A549 (cell line): ENCODE measurements around the gene BSPH1. TPM values are rescaled to one million over a fixed set of nuclear protein-coding genes. Genes with fewer than 3 reads are reported as not detected.

Experiments used
- ATAC-seq, 2 experiments: fragments of 200-7000 bp in 1 of 2; fragments of >200 bp in 1 of 2; cut with Nextera tagmentation in 1 of 2; cut with Tn5 transposase in 1 of 2; 3 replicates each; pipeline versions ENCODE4 v1.8.0 to v1.9.1; 2018 to 2020; ENCODE audit warnings: mild to moderate bottlenecking in 1 of 2, moderate library complexity in 1 of 2
- CTCF ChIA-PET: fragments of 300-600 bp; sonication (Branson Sonifier 250); formaldehyde crosslinking; extraction: SDS; loops from one replicate; lab custom pipeline; 2021; ENCODE audit warnings: antibody characterized with exemption, inconsistent platforms; lab: Yijun Ruan, JAX
- POLR2A ChIA-PET: fragments of 350-600 bp; formaldehyde crosslinking; extraction: SDS; loops from one replicate; lab custom pipeline; 2021; ENCODE audit warnings: antibody characterized with exemption, inconsistent platforms; lab: Yijun Ruan, JAX
- DNase-seq, 2 experiments: peaks; one replicate each; pipeline versions ENCODE4 v3.0.0 to v3.0.0-alpha.2; 2011 to 2016; ENCODE audit warnings: low read depth in 1 of 2, low spot score in 1 of 2
- FAIRE-seq: peaks from 2 replicates; lab custom pipeline; 2011; peaks lifted over from hg19 to GRCh38; lab: Jason Lieb, UNC
- H3K27ac ChIP-seq, 2 experiments: fragments of >200 bp; sonication (Bioruptor Twin); formaldehyde crosslinking; 3 replicates each; pipeline ENCODE4 v1.5.1; 2016 to 2017
- H3K4me1 ChIP-seq: fragments of >200 bp; sonication (Bioruptor Twin); formaldehyde crosslinking; 3 replicates; pipeline ENCODE4 v1.6.1; 2016
- H3K4me2 ChIP-seq: fragments of >200 bp; sonication (Bioruptor Twin); formaldehyde crosslinking; 3 replicates; pipeline ENCODE4 v1.6.1; 2016
- H3K4me3 ChIP-seq: fragments of >200 bp; sonication (Bioruptor Twin); formaldehyde crosslinking; 3 replicates; pipeline ENCODE4 v1.5.1; 2016
- H3K9me3 ChIP-seq: fragments of >200 bp; sonication (Bioruptor Twin); formaldehyde crosslinking; 3 replicates; pipeline ENCODE4 v1.6.1; 2016
- BHLHE40 ChIP-seq: IDR thresholded peaks from 2 replicates; pipeline ENCODE4 v1.6.1; 2012; ENCODE audit warnings: low read depth, low read length, inconsistent platforms
- CBX8 ChIP-seq: fragments of 200-600 bp; sonication (generic); IDR thresholded peaks from 2 replicates; pipeline ENCODE4 v1.6.1; 2016
- CEBPB ChIP-seq, 2 experiments: fragments of >200 bp in 1 of 2; sonication (Bioruptor Twin) in 1 of 2; formaldehyde crosslinking in 1 of 2; IDR thresholded peaks; 2 replicates each; pipeline ENCODE4 v1.6.1; 2012 to 2016
- FOSL2 ChIP-seq, 2 experiments: fragments of 450-650 bp in 1 of 2; fragments of >200 bp in 1 of 2; sonication (Bioruptor Twin) in 1 of 2; formaldehyde crosslinking; IDR thresholded peaks; 2 replicates each; pipeline versions ENCODE4 v1.5.0 to v1.6.1; 2016 to 2020; ENCODE audit warnings: mild to moderate bottlenecking in 1 of 2, moderate library complexity in 1 of 2
- HEYL ChIP-seq: fragments of 250-450 bp; sonication (Bioruptor Pico); IDR thresholded peaks from 2 replicates; pipeline ENCODE4 v1.8.0; 2021; ENCODE audit warnings: mild to moderate bottlenecking, moderate library complexity
- HOXB5 ChIP-seq: fragments of 250-450 bp; sonication (Bioruptor Pico); IDR thresholded peaks from 2 replicates; pipeline ENCODE4 v1.5.0; 2020; ENCODE audit warnings: mild to moderate bottlenecking, moderate library complexity
- KDM5A ChIP-seq: fragments of 200-600 bp; sonication (generic); IDR thresholded peaks from 2 replicates; pipeline ENCODE4 v1.6.1; 2016; ENCODE audit warnings: antibody characterized with exemption, mild to moderate bottlenecking
- NFE2L2 ChIP-seq: fragments of 150-350 bp; conservative IDR thresholded peaks from 2 replicates; pipeline ENCODE4 v1.6.1; 2014; ENCODE audit warnings: low read length
- SMC3 ChIP-seq: fragments of >200 bp; sonication (Bioruptor Twin); formaldehyde crosslinking; IDR thresholded peaks from 3 replicates; pipeline ENCODE4 v1.6.1; 2018; ENCODE audit warnings: inconsistent platforms
- ZFP36 ChIP-seq: fragments of 450-650 bp; IDR thresholded peaks from 2 replicates; pipeline ENCODE4 v1.6.1; 2014; ENCODE audit warnings: borderline replicate concordance; ENCODE audit not compliant: partially characterized antibody
- WGBS: methylation state at CpG from one replicate; pipeline ENCODE4 v1.1.6; 2017; ENCODE audit errors: missing lambda C conversion rate; 5-methylcytosine and 5-hydroxymethylcytosine counted together
- polyA plus RNA-seq, 4 experiments: library from polyadenylated mRNA; depleted of rRNA in 3 of 4; stranded (reverse); fragments of >200 nt; fragmentation: RNase III in 1 of 4; extraction: RNeasy Plus Mini Kit Qiagen cat#74134 plus additional on column Dnase treatment in 1 of 4; gene quantifications; 2 replicates in 3 of 4; 3 replicates in 1 of 4; pipeline ENCODE4 v1.2.3, GENCODE V29; 2011 to 2017
- TF ChIP-seq, protein P1 (sequence below): fragments of >200 bp; sonication (Bioruptor Twin); formaldehyde crosslinking; IDR thresholded peaks from 3 replicates; pipeline ENCODE4 v1.5.1; 2016
- TF ChIP-seq, protein P2 (sequence below): IDR thresholded peaks from 2 replicates; pipeline ENCODE4 v1.6.1; 2012
- TF ChIP-seq, protein P3 (sequence below): fragments of 200-600 bp; sonication (generic); IDR thresholded peaks from 2 replicates; pipeline ENCODE4 v1.6.1; 2016; ENCODE audit warnings: antibody characterized with exemption, mild to moderate bottlenecking, moderate library complexity
- TF ChIP-seq, protein P4 (sequence below): IDR thresholded peaks from 2 replicates; pipeline ENCODE4 v1.6.1; 2012
- TF ChIP-seq, protein P5 (sequence below): fragments of 250-450 bp; sonication (Bioruptor Pico); IDR thresholded peaks from 2 replicates; pipeline ENCODE4 v1.5.0; 2020; ENCODE audit warnings: low read depth, mild to moderate bottlenecking, moderate library complexity

BSPH1 gene
- polyA plus RNA-seq, 2 of the 4 experiments (the other 2 are of a cell fraction), result not detected

DNA sequence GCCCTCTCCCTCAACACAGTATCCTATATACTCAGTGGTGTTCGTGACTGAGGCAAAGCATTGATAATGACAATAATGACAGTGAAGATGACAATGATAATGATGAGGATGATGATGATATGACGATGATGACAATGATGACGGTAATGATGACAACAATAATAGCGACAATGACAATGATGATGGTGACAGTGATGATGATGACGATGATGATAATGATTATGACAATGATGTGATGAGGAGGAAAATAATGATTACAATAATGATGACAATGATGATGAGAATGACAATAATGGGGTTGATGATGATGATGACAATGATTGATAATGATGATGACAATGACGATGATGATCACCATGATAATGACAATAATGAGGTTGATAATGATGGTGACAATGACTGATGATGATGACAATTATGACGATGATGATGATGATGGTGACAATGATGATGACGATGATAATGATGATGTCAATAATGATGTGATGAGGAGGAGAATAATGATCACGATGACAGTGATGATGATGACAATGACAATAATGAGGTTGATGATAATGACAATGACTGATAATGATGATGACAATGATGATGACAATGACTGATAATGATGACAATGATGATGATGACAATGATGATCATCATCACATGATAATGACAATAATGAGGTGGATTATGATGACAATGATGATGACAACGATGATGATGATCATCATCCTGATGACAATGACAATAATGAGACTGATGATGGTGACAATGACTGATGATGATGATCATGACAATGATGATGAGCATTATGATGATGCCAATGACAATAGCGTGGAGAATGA lies 19.2 kb upstream of the BSPH1 start:
- peak; percentile 78 for FAIRE-seq
- WGBS, result 50% methylated on average over 11 of the region's 11 CpGs

DNA sequence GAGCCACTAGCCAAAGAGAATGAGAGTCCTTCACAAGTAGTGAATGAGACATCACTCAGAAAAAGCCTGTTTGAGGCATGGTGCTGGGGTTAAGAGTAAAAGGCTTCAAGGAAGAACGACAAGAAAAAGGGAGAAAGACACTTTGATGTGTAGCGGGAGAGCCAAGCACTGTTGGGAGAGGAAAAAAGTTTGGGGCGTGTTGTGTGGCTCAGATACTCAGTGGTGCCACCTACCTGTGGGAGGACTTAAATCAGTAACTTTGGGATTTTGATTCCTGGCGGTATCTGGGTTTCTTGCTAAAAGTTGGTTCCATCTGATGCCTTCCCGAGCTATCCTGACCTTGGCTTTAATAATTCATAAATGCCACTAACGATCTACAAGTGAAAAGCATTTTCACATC lies 14.8 kb upstream of the BSPH1 start:
- TF ChIP-seq KDM5A, result no peak
- TF ChIP-seq, protein P1, sequence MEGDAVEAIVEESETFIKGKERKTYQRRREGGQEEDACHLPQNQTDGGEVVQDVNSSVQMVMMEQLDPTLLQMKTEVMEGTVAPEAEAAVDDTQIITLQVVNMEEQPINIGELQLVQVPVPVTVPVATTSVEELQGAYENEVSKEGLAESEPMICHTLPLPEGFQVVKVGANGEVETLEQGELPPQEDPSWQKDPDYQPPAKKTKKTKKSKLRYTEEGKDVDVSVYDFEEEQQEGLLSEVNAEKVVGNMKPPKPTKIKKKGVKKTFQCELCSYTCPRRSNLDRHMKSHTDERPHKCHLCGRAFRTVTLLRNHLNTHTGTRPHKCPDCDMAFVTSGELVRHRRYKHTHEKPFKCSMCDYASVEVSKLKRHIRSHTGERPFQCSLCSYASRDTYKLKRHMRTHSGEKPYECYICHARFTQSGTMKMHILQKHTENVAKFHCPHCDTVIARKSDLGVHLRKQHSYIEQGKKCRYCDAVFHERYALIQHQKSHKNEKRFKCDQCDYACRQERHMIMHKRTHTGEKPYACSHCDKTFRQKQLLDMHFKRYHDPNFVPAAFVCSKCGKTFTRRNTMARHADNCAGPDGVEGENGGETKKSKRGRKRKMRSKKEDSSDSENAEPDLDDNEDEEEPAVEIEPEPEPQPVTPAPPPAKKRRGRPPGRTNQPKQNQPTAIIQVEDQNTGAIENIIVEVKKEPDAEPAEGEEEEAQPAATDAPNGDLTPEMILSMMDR, result peak; percentile 19; the same call in 2 of the 3 replicates
- no peak for TF ChIP-seq CBX8
- no peak for TF ChIP-seq NFE2L2
- no peak for TF ChIP-seq BHLHE40
- TF ChIP-seq SMC3, result no peak
- H3K27ac ChIP-seq, result no peak overlapping the region
- H3K4me2 ChIP-seq, result 0 out of 3 replicates have a peak overlapping the region, but pooled peaks have one; percentile 7
- peak; percentile 51 to 74 for DNase-seq
- no peak overlapping the region for H3K4me3 ChIP-seq
- WGBS, result 21% methylated on average over 6 of the region's 6 CpGs
- peak in 1 of 2 experiments; percentile 42; a peak in 1 of 6 replicates for ATAC-seq
- ChIA-PET CTCF (interaction anchor here (0.6 to 2.2 kb wide), 7 partner anchors 10 to 132 kb away, joined by 3 to 8 read pairs (median 4); partner anchors contain the start of gene ELSPBP1), POLR2A (no interaction called here)
- no peaks in the 10 kb centered on the region for H3K4me1 ChIP-seq
- no peak for FAIRE-seq
- H3K9me3 ChIP-seq, result peaks cover 10% of the 10 kb centered on the region

More for the DNA sequence above, 19.2 kb upstream of the BSPH1 start:
- Histone ChIP-seq H3K4me1 (no peaks in the 10 kb centered on the region), H3K27ac (no peak overlapping the region), H3K9me3 (peaks cover 15% of the 10 kb centered on the region), H3K4me2 (no peak overlapping the region), H3K4me3 (no peak overlapping the region)
- CTCF ChIA-PET, result no interaction called here
- ATAC-seq (no peak), DNase-seq (no peak)
- TF ChIP-seq CEBPB (IDR thresholded peaks at IDR 0.05), result no peak
- no peak for TF ChIP-seq BHLHE40
- POLR2A ChIA-PET, result no interaction called here

DNA sequence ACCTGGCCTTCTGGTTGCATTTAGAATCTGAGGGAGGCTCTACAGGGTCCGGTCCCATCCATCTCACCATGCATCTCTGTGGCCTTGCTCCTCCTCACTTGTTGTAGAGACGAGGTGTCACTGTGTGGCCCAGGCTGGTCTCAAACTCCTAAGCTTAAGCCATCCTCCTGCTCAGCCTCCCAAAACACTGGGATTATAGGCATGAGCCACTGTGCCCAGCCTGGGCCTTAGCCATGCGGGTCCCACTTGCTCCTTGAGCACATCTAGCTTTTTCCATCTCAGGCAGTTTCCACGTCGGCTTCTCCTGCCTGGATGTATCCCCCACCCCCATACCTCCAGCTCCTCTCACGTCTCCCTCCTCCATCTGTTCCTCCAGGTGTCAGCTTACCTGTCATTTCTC lies 12.3 kb upstream of the BSPH1 start:
- WGBS, result 52% methylated on average over 6 of the region's 6 CpGs
- POLR2A ChIA-PET, result no interaction called here
- no peak overlapping the region for H3K27ac ChIP-seq
- H3K9me3 ChIP-seq, result peaks cover 13% of the 10 kb centered on the region
- no peak overlapping the region for H3K4me3 ChIP-seq
- CTCF ChIA-PET, result interaction anchor here (1.1 kb wide), 1 partner anchor 42 kb away, joined by 3 read pairs; no protein-coding TSS in a partner anchor
- DNase-seq (no peak), ATAC-seq (no peak), FAIRE-seq (no peak)
- H3K4me2 ChIP-seq, result no peak overlapping the region
- no peaks in the 10 kb centered on the region for H3K4me1 ChIP-seq
- TF ChIP-seq HEYL (CRISPR knock-in tag), result no peak
- TF ChIP-seq FOSL2 (IDR thresholded peaks at IDR 0.05), result no peak
- no peak for TF ChIP-seq FOSL2 (CRISPR knock-in tag; IDR thresholded peaks at IDR 0.05)
- no peak for TF ChIP-seq HOXB5
- TF ChIP-seq, protein P2, sequence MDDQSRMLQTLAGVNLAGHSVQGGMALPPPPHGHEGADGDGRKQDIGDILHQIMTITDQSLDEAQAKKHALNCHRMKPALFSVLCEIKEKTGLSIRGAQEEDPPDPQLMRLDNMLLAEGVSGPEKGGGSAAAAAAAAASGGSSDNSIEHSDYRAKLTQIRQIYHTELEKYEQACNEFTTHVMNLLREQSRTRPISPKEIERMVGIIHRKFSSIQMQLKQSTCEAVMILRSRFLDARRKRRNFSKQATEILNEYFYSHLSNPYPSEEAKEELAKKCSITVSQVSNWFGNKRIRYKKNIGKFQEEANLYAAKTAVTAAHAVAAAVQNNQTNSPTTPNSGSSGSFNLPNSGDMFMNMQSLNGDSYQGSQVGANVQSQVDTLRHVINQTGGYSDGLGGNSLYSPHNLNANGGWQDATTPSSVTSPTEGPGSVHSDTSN, result no peak
- TF ChIP-seq, protein P3, sequence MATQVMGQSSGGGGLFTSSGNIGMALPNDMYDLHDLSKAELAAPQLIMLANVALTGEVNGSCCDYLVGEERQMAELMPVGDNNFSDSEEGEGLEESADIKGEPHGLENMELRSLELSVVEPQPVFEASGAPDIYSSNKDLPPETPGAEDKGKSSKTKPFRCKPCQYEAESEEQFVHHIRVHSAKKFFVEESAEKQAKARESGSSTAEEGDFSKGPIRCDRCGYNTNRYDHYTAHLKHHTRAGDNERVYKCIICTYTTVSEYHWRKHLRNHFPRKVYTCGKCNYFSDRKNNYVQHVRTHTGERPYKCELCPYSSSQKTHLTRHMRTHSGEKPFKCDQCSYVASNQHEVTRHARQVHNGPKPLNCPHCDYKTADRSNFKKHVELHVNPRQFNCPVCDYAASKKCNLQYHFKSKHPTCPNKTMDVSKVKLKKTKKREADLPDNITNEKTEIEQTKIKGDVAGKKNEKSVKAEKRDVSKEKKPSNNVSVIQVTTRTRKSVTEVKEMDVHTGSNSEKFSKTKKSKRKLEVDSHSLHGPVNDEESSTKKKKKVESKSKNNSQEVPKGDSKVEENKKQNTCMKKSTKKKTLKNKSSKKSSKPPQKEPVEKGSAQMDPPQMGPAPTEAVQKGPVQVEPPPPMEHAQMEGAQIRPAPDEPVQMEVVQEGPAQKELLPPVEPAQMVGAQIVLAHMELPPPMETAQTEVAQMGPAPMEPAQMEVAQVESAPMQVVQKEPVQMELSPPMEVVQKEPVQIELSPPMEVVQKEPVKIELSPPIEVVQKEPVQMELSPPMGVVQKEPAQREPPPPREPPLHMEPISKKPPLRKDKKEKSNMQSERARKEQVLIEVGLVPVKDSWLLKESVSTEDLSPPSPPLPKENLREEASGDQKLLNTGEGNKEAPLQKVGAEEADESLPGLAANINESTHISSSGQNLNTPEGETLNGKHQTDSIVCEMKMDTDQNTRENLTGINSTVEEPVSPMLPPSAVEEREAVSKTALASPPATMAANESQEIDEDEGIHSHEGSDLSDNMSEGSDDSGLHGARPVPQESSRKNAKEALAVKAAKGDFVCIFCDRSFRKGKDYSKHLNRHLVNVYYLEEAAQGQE, result no peak
- TF ChIP-seq, protein P4, sequence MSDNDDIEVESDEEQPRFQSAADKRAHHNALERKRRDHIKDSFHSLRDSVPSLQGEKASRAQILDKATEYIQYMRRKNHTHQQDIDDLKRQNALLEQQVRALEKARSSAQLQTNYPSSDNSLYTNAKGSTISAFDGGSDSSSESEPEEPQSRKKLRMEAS, result no peak
- no peak for TF ChIP-seq ZFP36
- TF ChIP-seq CBX8, result no peak
- TF ChIP-seq, protein P5, sequence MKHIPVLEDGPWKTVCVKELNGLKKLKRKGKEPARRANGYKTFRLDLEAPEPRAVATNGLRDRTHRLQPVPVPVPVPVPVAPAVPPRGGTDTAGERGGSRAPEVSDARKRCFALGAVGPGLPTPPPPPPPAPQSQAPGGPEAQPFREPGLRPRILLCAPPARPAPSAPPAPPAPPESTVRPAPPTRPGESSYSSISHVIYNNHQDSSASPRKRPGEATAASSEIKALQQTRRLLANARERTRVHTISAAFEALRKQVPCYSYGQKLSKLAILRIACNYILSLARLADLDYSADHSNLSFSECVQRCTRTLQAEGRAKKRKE (CRISPR knock-in tag), result no peak
